Iris pigment epithelial cell (primary cell): ENCODE results near the gene DMD.
A peak's percentile ranks its signal among the peaks of the same experiment; 100 is the strongest.

Experiments
- DNase-seq: peaks from one replicate; pipeline ENCODE4 v3.0.0-alpha.2; 2011; ENCODE audit warnings: low read depth

DMD gene

DNA sequence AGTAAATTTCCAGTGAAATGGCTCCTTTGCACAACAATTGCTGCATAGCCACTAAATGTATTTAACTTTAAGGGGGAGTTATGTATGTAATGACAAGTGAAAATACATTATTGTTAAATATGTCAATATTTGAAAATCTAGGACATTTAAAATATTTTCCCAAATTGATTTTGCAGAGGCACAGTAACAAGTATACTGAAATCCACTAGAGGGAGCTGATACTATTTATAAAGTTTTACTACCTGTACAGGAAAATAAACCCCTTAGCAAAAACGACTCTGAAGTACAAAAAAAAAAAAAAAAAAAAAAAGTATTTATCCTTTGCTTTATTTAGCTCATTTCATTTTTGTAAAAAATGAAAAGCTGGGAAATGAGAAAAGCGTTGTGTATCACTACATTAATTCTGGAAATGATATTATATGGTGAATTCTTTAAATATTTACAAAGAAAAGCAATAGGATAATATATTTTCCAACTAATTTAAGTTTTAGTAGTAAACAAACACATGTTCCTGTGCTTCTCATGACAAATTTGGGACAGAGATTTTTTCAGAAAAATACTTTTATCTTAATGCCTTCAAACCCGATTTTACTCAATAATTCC is 727.7 kb downstream of the DMD start:
- peak; percentile 2 for DNase-seq

DNA sequence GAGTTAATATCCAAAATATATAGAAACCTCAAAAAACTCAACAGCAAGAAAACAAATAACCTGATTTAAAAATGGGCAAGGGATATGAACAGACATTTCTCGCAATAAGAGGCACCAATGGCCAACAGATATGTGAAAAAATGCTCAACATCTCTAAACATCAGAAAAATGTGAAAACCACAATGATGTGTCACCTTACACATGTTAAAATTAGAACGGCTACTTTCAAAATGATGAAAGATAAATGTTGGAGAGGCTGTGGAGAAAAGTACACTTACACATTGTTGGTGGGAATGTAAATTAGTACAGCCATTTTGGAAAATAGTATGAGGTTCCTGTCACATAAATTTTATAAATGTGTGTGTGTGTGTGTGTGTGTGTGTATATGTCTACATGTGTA is 731.3 kb downstream of the DMD start:
- peak; percentile 15 for DNase-seq

DNA sequence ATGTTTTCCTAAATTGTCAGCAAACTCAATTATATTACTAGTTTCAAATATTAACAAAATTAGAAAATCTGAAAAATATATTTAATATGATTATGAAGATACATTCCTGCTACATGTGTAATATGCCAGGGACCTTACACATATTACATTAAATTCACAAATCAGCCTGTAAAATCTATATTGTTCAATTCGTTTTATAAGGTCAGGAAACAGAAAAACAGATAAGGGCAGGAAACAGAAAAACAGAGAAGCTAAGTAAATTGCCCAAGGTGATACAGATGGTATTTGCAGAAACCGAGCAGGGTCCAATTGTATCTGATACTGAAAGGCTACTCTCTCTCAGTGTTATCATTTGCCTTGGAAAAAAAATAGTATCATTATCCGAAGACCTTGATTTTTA is 739.0 kb downstream of the DMD start:
- DNase-seq = no peak

DNA sequence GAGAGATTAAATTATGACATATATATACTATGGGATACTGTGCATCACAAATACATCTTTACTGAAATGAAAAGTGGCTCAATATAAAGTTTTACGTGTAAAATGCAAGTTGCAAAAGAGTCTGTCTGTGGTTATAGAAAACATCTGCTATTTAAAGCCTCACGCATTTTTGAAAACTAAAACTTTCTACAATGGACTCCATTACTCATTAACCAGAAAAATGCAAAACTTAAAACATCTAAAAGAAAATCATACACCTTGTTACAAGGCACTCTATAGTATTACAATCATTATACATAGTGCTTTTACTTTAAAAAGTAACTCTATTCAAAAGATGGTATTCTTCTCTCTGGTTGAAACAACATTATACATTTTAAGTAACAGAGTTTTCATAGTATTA is 755.6 kb downstream of the DMD start:
- DNase-seq = no peak

DNA sequence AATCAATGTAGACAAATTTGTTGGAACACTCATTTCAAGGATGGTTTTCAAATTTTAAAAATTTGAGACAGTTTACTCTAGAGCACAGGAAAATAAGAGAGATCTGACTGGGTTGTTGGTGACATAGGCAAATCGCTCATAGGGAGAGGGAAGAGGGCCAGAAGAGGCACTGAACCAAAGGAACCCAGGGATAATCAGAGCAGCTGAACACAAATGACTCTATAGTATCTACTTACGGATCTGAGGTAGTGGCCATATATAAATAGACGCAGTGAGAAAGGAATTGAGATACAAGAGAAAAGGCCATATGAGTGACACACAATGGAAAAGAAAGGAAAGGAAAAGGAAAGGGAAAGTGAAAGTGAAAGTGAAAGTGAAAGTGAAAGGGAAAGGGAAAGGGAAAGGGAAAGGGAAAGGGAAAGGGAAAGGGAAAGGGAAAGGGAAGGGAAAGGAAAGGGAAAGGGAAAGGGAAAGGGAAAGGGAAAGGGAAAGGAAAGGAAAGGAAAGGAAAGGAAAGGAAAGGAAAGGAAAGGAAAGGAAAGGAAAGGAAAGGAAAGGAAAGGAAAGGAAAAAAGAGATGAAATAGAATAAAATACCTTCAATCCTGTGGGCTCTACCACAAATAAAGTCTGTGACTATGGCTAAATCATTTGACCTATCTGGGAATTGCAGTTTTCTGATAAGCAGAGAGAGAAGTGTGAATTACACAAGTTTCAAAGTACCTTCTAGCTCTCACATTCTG is 759.2 kb downstream of the DMD start:
- DNase-seq = no peak

DNA sequence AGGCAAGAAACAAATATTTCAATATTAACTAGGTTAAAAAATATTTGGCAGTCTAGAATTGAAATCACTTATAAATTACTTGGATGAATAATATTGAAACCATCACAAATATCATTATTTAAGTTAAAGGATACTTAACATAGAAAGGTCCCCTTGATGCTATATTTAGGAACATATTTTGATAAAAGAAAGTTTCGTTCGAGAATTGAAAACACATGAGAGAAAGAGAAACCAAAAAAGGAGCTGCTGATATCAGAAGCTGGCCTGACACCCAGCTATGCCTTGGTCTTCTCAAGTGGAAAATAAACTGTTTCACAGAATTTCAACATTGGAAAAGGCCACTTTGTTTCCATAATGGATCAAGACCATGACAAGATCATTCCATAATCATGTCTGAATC is 762.4 kb downstream of the DMD start:
- no peak for DNase-seq

DNA sequence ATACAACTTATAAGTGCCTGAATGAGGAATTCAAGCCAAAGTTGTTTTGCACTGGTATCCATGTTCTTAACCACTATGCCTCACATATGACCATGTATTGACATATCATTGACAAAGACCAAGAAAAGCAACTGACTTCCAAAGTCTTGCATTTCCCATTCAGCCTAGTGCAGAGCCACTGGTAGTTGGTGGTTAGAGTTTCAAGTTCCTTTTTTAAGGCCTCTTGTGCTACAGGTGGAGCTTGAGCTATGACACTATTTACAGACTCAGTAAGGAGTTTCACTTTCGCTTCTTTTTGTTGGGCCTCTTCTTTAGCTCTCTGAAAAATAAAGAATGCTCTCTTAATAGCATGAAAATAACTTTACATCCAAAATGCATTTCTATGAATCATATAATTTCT is 763.0 kb downstream of the DMD start:
- DNase-seq = peak; percentile 10

DNA sequence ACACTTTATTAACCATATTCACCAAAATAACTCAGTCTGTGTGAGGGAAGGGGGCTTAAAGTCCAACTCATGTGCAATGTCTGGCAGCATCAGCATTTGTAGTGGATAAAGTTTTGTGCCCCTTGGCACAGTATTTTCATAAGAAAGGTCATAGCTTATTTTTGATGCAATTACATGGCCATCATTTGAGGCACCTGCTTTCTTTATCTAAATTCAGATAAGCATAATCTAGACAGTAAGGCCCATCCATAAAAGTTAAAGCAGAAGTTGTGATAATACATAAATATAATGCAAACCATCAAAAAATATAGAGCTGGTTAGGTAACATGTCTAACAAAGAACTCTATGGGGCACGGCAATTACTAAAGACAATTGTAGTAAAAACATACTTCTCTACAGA is 763.7 kb downstream of the DMD start:
- no peak for DNase-seq

DNA sequence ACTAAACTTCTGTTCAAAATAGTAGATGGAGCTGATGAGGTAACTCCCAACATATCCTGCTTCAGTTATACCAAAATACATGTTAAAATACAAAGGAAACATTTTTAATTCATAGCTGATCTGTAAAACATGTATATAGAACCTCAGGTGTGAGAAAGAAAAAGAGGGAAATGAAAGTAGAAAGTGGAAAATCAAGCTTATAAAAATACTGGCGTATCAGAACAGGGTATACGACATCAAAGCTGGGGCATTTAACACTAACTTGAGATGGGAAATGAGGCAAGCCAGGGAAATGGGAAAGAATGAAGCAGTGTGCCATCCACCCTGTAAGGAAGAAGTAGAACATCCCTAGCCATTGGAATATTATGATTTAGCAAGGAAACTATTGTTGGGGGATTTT is 767.5 kb downstream of the DMD start:
- DNase-seq = no peak

DNA sequence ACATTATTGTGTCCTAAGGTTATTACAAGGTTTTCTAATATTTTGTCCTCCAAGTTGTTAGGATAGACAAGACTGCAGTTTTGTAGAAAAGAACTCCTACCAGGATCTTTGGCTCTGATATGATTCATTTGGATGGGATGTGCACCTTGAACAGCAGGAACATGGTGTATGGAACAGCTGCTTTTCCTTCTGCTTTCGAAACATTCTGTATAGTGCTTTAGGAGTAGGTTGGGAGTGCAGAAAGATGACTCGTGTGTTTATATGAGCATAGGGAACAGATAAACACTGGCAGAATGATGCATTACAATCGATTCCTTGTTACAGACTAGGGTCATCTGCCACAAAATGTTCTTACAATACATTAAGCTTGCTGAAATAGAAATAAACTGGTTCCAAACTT is 790.1 kb downstream of the DMD start:
- DNase-seq = peak; percentile 0

DNA sequence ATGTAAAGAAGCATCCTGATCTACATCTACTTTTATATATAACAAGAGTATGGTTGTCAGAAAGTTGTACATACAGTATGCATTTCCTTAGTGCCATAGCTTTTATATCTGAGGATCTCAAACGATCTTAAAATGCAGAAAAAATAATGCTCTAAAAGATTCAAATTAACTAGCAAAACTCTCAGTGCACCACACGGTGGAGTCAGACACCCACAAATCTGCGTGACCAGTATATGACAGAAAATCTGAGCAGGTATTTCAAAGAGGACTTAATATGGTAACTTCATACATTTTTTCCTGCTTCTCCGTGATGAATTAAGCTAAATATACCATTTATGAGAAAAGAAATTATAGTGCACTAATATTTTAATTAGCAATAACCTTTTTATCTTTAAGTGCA is 803.0 kb downstream of the DMD start:
- peak; percentile 15 for DNase-seq

DNA sequence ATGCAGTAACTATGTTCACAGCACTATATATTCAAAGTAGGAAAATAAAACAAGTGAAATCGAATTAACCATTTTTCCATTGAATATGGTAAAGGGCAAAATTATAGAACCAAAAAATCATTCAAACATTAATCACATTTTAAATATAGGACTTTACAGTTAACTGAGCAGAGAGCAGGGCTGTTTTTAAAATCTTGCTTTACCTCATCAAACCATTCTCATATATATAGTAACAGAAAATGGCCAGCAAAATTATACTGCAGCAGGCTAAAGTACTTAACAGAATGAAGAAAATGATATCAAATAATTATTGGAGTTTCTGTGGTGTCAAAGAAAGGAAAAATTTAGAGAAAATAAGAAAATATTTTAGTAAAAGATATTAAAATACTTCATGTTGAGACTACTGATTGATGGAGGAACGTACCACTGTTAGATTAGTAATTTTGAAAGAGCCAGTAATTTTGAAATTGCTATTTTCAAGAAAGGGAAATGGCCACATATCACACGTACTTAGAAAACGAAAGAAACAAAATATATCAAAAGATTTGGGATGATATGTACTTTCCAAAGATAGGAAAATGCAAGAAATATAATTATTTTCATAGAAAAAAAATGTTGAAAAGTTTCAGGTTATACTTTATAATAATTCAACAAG is 813.7 kb downstream of the DMD start:
- DNase-seq = no peak

DNA sequence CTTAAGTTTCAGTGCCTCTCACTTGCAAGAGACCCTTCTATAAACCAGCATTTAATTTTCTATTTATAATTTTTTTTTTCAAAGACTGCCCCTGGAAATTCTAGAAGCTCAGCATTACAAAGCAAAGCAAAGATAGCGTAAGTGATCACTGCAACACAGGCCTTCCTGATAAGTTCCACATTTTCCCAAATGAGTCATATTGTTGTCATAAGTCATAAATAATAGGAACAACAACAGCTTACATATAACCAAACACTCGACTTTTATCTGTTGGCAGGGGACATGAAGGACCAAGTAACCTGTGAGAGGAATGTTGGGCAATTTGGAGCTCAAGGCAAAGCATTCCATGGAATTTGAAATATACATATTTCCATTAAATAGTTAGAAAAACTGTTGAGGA is 815.5 kb downstream of the DMD start:
- DNase-seq = no peak

DNA sequence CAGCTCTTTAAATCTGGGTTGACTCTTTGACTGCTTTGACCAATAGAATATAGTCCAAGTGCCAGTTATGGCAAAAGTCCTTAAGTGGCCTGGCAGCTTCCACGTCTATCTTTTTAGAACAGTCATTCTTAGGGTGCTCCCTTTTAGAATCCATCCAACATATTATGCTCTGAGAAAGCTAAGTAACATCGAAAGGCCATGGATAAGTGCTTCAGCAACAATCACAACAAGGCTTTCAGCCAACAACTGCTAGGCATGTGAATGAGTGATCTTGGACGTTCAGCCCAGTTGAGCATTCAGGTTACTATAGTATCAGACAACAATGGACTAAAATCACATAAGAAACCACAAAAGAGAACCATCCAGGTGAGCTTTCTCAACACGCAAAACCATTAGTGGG is 818.7 kb downstream of the DMD start:
- no peak for DNase-seq

DNA sequence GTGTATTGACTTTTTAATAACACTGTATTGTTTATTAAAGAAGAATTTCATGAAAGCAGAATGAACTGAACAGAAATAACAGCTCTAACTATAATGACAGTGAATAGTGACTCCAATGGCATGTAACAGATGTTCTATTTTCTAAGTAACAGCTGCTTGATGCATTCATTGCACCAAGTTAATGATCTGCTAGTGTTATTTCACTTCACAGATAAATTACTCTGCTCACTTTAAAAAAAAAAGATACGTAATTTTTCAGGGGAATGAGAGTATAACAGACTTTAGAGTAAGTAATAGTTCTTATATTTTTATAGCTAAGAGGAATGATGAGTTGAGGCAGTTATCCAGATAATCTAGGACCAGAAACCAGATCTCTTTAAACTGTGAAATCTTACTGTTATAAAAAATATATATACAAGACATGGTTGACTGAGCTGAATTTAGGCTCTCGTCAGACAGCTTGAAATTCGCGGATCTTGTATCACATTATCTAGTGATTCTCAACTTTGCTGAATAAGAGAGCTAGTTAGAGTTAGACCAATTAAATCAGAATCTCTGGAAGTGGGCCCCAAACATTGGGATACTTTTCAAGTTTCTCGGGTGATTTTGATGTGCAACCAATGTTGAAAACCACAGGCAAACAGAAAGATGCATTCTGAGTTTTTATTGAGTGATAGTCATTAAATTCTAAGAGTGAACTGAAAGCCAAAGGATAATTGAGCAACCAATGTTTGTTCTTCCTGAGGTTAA is 840.7 kb downstream of the DMD start:
- DNase-seq = no peak

DNA sequence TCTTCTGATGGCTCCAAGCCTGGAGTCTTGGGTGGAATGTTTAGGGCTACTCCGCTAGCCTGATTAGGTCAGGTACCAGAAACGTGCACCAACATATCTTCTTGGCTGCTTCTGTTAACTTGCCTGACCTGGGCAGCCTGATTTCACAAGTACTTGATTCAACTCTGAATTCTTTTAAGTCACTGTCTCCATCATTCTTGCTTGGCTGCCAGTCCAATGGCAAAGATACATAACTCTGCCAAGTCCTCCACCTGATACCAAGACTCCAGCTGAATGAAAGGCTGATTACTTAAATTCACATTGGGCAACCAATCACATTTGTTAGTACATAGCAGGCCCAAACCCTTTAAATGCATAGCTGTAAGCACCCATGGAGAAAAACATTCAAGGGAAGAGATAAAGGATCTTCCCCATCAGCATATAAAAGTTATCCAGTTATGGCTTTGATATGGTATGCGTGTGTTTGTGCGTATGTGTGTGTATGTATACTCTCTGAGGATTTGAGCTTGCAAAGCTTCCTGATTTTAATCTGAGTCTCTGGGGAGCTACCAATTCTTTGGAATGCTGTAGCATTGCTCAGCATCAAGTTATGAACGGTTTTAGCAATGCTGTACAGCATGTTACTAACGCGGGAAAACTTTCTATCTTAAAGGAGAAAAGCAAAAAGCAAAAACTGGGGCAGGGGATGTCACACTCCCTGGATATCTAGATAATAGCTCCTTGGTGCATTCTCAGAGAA is 917.2 kb downstream of the DMD start:
- no peak for DNase-seq

DNA sequence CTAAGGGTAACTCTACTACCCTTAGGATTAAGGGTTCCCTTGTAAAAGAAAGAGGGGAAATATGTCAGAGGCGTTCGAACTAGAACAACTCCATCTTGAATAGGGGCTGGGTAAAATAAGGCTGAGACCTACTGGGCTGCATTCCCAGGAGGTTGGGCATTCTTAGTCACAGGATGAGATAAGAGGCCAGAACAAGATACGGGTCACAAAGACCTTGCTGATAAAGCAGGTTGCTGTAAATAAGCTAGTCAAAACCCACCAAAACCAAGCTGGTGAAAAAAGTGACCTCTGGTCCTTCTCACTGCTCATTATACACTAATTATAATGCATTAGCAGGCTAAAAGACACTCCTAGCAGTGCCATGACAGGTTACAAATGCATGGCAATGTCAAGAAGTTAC is 922.0 kb downstream of the DMD start:
- no peak for DNase-seq

DNA sequence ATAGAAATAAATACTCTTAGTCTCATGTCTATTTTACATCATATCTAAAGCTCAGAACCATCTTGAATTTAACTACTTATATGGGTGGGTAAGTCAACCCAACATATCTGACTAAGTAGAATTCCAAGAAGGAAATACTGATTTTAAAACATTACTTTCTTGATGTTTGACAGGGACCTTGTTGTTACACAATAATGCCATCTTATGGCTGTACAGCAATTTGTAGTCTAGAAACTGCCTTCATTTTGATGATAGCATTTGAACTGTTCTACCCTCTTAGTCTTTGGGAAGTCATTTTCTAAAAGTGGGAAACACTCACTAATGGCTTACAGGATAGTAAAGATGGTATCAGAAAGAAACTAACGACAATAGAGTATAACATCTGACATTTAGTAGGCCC is 929.5 kb downstream of the DMD start:
- no peak for DNase-seq

DNA sequence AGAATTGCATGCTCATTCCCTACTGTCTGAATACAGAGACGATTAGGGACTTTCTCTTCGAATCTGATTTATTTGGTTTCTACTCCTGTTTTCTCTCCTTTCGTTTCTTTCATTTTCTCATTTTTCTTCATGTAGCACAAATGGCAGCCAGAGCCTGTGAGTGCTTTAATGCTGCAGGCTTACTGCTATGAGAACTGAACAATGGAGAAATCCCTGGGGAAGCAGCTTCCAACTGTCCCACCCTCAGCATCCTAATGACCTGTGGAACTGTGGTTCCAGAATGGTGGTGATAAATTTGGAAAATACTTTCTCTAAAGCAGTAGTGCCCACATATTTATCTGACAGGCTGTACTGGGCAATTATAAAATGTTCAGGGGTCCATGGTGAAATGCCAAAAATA is 930.4 kb downstream of the DMD start:
- DNase-seq = no peak

DNA sequence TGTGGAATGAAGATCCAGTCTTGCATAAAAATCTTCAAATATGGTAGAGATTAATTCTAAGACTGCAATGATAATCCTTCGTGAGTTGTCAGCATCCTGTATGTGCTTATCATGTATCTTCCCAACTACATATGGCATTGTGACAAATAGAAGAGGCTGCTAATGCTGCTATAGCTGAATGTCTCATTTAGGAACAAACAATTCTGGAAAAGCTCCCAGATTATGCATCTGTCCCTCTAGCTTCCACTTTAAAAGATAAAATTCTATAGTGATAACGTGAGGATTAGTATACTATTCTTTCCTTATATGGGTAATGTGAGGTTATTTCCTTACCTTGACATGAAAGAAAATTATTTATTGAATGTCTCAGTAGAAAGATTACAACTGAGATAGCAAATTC is 930.9 kb downstream of the DMD start:
- DNase-seq = no peak

DNA sequence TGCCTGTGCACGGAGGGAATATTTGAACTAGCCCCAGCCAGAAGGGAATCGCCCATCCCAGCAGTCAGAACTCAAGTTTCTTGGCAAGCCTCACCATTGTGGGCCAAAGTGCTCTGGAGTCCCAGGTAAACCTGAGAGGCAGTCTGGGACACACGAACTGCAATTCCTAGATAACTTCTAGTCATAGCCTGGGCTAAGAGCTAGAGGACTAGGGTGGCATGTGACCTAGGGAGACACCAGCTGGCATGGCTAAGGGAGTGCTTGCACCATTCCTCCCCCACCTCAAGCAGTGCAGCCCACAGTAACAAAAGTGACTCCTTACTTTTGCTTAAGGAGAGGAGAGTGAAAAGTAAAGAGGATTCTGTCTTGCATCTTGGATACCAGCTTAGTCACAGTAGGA is 935.2 kb downstream of the DMD start:
- no peak for DNase-seq

DNA sequence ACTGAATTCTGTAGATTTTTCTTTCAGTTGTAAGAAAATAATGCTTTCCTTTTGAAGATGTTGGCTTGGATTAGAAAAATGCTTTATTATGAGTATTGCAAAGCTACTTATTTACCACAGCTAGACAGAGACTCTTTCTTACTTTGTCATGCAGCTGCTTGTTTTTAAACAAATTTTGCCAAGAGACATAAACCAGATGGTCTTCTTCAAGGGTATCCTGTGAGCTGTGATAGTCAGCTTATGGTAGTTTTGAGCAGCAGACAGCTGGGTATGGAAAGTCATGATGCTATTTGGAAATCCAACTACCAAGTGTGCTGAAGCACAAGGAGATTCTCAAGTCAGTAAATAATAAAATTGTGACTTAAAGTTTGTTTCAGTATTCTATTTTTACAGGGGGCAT is 941.5 kb downstream of the DMD start:
- no peak for DNase-seq
